B cell (primary cell): ENCODE data around the gene SCN8A. TPM values are rescaled to one million over a fixed set of nuclear protein-coding genes. Genes with fewer than 3 reads are reported as not detected.

ENCODE experiments used
- ATAC-seq: fragments of 200-7000 bp; cut with Tn5 transposase; one replicate; pipeline ENCODE4 v1.10.0; 2021; ENCODE audit warnings: low read depth, mild to moderate bottlenecking, moderate number of reproducible peaks, moderate library complexity
- CTCF ChIA-PET: fragments of 350-600 bp; sonication (Branson Sonifier 250); formaldehyde crosslinking; loops from one replicate; lab custom pipeline; 2021; ENCODE audit warnings: antibody characterized with exemption, inconsistent platforms; lab: Charles Lee
- POLR2A ChIA-PET: fragments of 350-600 bp; sonication (Branson Sonifier 250); formaldehyde crosslinking; loops from one replicate; lab custom pipeline; 2021; ENCODE audit warnings: antibody characterized with exemption; lab: Charles Lee
- DNase-seq: peaks from one replicate; pipeline ENCODE4 v3.0.0; 2013
- H2AFZ ChIP-seq: 2 replicates; pipeline ENCODE4 v1.6.1; 2012; ENCODE audit warnings: mild to moderate bottlenecking, low read depth, low read length; ENCODE audit not compliant: insufficient read depth, poor library complexity, severe bottlenecking
- H3K27ac ChIP-seq, 2 donors: 1 replicate in 1 of 2; 2 replicates in 1 of 2; pipeline ENCODE4 v1.5.1; 2012 to 2013; ENCODE audit warnings: low read length in 2 of 2, mild to moderate bottlenecking in 2 of 2, moderate library complexity in 1 of 2
- H3K27me3 ChIP-seq, 4 experiments: fragments of 200-600 bp in 1 of 4; sonication (generic) in 1 of 4; replicated peaks in 1 of 4; 1 replicate in 2 of 4; 2 replicates in 2 of 4; pipeline versions ENCODE4 v1.6.1 to v1.7.0; 2013 to 2016; ENCODE audit warnings: low read length in 3 of 4, mild to moderate bottlenecking in 2 of 4, mixed read lengths in 1 of 4, moderate library complexity in 1 of 4; ENCODE audit not compliant: insufficient read depth in 4 of 4, control insufficient read depth in 3 of 4; ENCODE audit errors: control extremely low read depth in 1 of 4
- H3K36me3 ChIP-seq, 2 experiments: replicated peaks in 1 of 2; 1 replicate in 1 of 2; 2 replicates in 1 of 2; pipeline versions ENCODE4 v1.6.1 to v1.7.1; 2013; ENCODE audit warnings: low read length in 1 of 2; ENCODE audit not compliant: insufficient read depth in 2 of 2, control insufficient read depth in 1 of 2; ENCODE audit errors: control extremely low read depth in 1 of 2, extremely low read depth in 1 of 2
- H3K4me1 ChIP-seq, 2 donors: fragments of 200-600 bp in 1 of 2; sonication (generic) in 1 of 2; 1 replicate in 1 of 2; 2 replicates in 1 of 2; pipeline versions ENCODE4 v1.5.1 to v1.6.1; 2013 to 2017; ENCODE audit warnings: low read length in 2 of 2; ENCODE audit not compliant: control insufficient read depth in 2 of 2, insufficient read depth in 2 of 2
- H3K4me2 ChIP-seq: replicated peaks from 2 replicates; pipeline ENCODE3; 2012; ENCODE audit warnings: mild to moderate bottlenecking, low read depth, low read length; ENCODE audit not compliant: poor library complexity, severe bottlenecking
- H3K4me3 ChIP-seq, 5 experiments: fragments of 200-600 bp in 1 of 5; sonication (generic) in 1 of 5; 1 replicate in 3 of 5; 2 replicates in 2 of 5; pipeline versions ENCODE4 v1.5.1 to v1.7.0; 2011 to 2016; ENCODE audit warnings: low read length in 4 of 5, mild to moderate bottlenecking in 4 of 5, low read depth in 2 of 5, control low read depth in 1 of 5, moderate library complexity in 1 of 5; ENCODE audit not compliant: insufficient read depth in 1 of 5; ENCODE audit errors: control extremely low read depth in 1 of 5, extremely low read depth in 1 of 5
- H3K79me2 ChIP-seq: fragments of 200-600 bp; sonication (generic); one replicate; pipeline ENCODE4 v1.6.0; 2016; ENCODE audit warnings: low read length; ENCODE audit not compliant: control insufficient read depth, insufficient read depth
- H3K9ac ChIP-seq: fragments of 200-600 bp; sonication (generic); 2 replicates; pipeline ENCODE4 v1.6.1; 2017; ENCODE audit warnings: mild to moderate bottlenecking, low read length, moderate library complexity
- H3K9me3 ChIP-seq, 3 donors: one replicate each; pipeline versions ENCODE4 v1.6.1 to v1.7.1; 2013; ENCODE audit warnings: low read length in 2 of 3; ENCODE audit not compliant: control insufficient read depth in 2 of 3, insufficient read depth in 1 of 3; ENCODE audit errors: control extremely low read depth in 1 of 3
- H4K20me1 ChIP-seq: 2 replicates; pipeline ENCODE4 v1.6.0; 2012; ENCODE audit warnings: mild to moderate bottlenecking, low read length; ENCODE audit not compliant: insufficient read depth, control insufficient read depth, poor library complexity, severe bottlenecking
- H3K27ac Mint-ChIP-seq: one replicate; pipeline ENCODE4 v1.8.0; 2021; ENCODE audit warnings: mixed read lengths
- H3K27me3 Mint-ChIP-seq: one replicate; pipeline ENCODE4 v1.8.0; 2021; ENCODE audit warnings: mixed read lengths
- H3K4me1 Mint-ChIP-seq: one replicate; pipeline ENCODE4 v1.8.0; 2021; ENCODE audit warnings: mixed read lengths
- H3K4me3 Mint-ChIP-seq: one replicate; pipeline ENCODE4 v1.8.0; 2021; ENCODE audit warnings: mixed read lengths
- H3K9me3 Mint-ChIP-seq: one replicate; pipeline ENCODE4 v1.8.0; 2022; ENCODE audit warnings: mixed read lengths; ENCODE audit not compliant: insufficient read depth
- EZH2 ChIP-seq: IDR thresholded peaks from 2 replicates; pipeline ENCODE4 v1.6.1; 2012; ENCODE audit warnings: borderline replicate concordance, low read depth, mild to moderate bottlenecking, moderate library complexity, low read length; ENCODE audit not compliant: insufficient read depth, poor library complexity, severe bottlenecking
- WGBS: methylation state at CpG from one replicate; pipeline ENCODE4 v1.1.5; 2013; ENCODE audit warnings: missing lambda C conversion rate; ENCODE audit not compliant: insufficient coverage; 5-methylcytosine and 5-hydroxymethylcytosine counted together
- intact Hi-C: fragments of 100-400 bp; cut with micrococcal nuclease; formaldehyde crosslinking; loops from one replicate; pipeline ENCODE4 v1.10.0; 2022
- polyA plus RNA-seq: library from polyadenylated mRNA; depleted of rRNA; stranded (reverse); fragments of >200 nt; gene quantifications from 2 replicates; pipeline ENCODE4 v1.2.3, GENCODE V29; 2012
- total RNA-seq, 2 donors: library from RNA; stranded (reverse); fragments of 120-200 nt in 1 of 2; gene quantifications; 1 replicate in 1 of 2; 2 replicates in 1 of 2; pipeline versions ENCODE4 v1.2.3 to v1.2.4, GENCODE V29; 2013 to 2022
- TF ChIP-seq, protein P1 (sequence below): fragments of 200-600 bp; IDR thresholded peaks from one replicate; pipeline ENCODE4 v1.8.0; 2022; ENCODE audit warnings: antibody characterized with exemption, mild to moderate bottlenecking

Gene SCN8A
- total and polyA plus RNA-seq, 2 donors (not counting 1 experiment from before 2014, with no cell fraction given): 0.78 to 1.0 TPM

GRCh38 chr12:51593539-51593938 is 2.5 kb downstream of the SCN8A start:
- Mint-ChIP-seq H3K4me1 (peaks cover 19% of the 10 kb centered on the region), H3K27ac (no peak overlapping the region), H3K4me3 (no peak overlapping the region), H3K9me3 (no peaks in the 10 kb centered on the region), H3K27me3 (peaks cover 53% of the 10 kb centered on the region)
- no peaks in the 10 kb centered on the region for H3K9me3 ChIP-seq
- no peak overlapping the region for H3K4me2 ChIP-seq
- intact Hi-C loops: no loop called here
- WGBS: 14% methylated on average over 3 of the region's 5 CpGs
- H4K20me1 ChIP-seq: no peaks in the 10 kb centered on the region
- CTCF ChIA-PET: no interaction called here
- H3K79me2 ChIP-seq: no peaks in the 10 kb centered on the region
- no peak for TF ChIP-seq EZH2
- TF ChIP-seq, protein P1, sequence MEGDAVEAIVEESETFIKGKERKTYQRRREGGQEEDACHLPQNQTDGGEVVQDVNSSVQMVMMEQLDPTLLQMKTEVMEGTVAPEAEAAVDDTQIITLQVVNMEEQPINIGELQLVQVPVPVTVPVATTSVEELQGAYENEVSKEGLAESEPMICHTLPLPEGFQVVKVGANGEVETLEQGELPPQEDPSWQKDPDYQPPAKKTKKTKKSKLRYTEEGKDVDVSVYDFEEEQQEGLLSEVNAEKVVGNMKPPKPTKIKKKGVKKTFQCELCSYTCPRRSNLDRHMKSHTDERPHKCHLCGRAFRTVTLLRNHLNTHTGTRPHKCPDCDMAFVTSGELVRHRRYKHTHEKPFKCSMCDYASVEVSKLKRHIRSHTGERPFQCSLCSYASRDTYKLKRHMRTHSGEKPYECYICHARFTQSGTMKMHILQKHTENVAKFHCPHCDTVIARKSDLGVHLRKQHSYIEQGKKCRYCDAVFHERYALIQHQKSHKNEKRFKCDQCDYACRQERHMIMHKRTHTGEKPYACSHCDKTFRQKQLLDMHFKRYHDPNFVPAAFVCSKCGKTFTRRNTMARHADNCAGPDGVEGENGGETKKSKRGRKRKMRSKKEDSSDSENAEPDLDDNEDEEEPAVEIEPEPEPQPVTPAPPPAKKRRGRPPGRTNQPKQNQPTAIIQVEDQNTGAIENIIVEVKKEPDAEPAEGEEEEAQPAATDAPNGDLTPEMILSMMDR: no peak
- no peak overlapping the region for H3K27ac ChIP-seq
- POLR2A ChIA-PET: no interaction called here
- H3K27me3 ChIP-seq: peaks cover 0 to 27% (median 20%) of the 10 kb centered on the region in 4 experiments
- H2AFZ ChIP-seq: no peak overlapping the region
- no peak overlapping the region for H3K9ac ChIP-seq
- no peaks in the 10 kb centered on the region for H3K36me3 ChIP-seq
- H3K4me1 ChIP-seq: peaks cover 12 to 16% of the 10 kb centered on the region in 2 donors
- ATAC-seq (no peak), DNase-seq (peak; percentile 29)
- no peak overlapping the region for H3K4me3 ChIP-seq

DNA sequence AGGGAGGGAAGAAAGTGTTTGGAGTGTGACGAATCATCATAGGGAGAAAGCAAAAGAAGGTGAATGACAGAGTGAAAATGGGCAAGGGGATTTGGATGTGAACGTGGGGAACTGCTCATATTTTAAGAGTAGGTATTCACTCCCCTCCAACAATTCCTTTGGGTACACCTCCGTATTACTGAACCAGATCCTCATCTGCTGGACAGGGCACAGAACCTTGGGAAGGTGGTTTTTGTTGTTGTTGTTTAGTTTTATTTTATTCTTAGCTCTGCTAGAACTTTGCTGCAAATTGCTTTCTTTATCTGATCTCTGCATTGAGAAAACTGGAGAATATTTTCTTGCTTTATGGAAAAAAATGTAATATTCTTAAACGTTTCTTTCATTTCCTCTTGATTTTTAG is 7.1 kb downstream of the SCN8A start:
- Histone ChIP-seq H3K79me2 (no peaks in the 10 kb centered on the region), H3K9me3 (no peaks in the 10 kb centered on the region), H3K36me3 (no peaks in the 10 kb centered on the region), H4K20me1 (no peaks in the 10 kb centered on the region), H3K4me3 (no peak overlapping the region), H3K27ac (no peak overlapping the region), H3K27me3 (peaks cover 0 to 14% (median 4%) of the 10 kb centered on the region in 4 experiments), H2AFZ (no peak overlapping the region), H3K4me1 (no peaks in the 10 kb centered on the region), H3K9ac (no peak overlapping the region), H3K4me2 (no peak overlapping the region)
- Mint-ChIP-seq H3K27me3 (peaks cover 35% of the 10 kb centered on the region), H3K4me1 (no peaks in the 10 kb centered on the region), H3K4me3 (no peak overlapping the region), H3K27ac (no peak overlapping the region), H3K9me3 (no peaks in the 10 kb centered on the region)
- DNase-seq (no peak), ATAC-seq (no peak)
- intact Hi-C loops: no loop called here
- CTCF ChIA-PET: no interaction called here
- POLR2A ChIA-PET: no interaction called here
- whole genome bisulfite sequencing: 100% methylated on average over 1 of the region's 4 CpGs
- no peak for TF ChIP-seq EZH2
- TF ChIP-seq, protein P1: no peak
